ENCODE results near the gene HOXC4.

- TF ChIP-seq CTCF (IDR thresholded peaks at IDR 0.05) (no peak), POLR2A (IDR thresholded peaks at IDR 0.05) (no peak)
These were observed 21.5 kb upstream of the HOXC4 start for GRCh38 chr12:54032086-54032619.
